SK-N-SH (cell line): ENCODE measurements around the gene DEFB125. TPM values are rescaled to one million over a fixed set of nuclear protein-coding genes. Genes with fewer than 3 reads are reported as not detected.

Experiments
- CTCF ChIA-PET: fragments of 300-600, 350-600 bp; formaldehyde crosslinking; extraction: SDS; loops from one replicate; lab custom pipeline; 2021; lab: Yijun Ruan, JAX
- POLR2A ChIA-PET: fragments of 350-600 bp; sonication (Branson Sonifier 250); formaldehyde crosslinking; extraction: SDS; loops from one replicate; lab custom pipeline; 2020; ENCODE audit warnings: antibody characterized with exemption, inconsistent platforms; lab: Yijun Ruan, JAX
- DNase-seq: peaks from one replicate; pipeline ENCODE4 v3.0.0; 2012
- H2AFZ ChIP-seq: fragments of 200-600 bp; sonication (generic); 2 replicates; pipeline ENCODE4 v1.8.1; 2016; ENCODE audit warnings: antibody characterized with exemption, mild to moderate bottlenecking, low read depth
- H3F3A ChIP-seq: fragments of 200-600 bp; sonication (generic); replicated peaks from 2 replicates; pipeline ENCODE3; 2016; ENCODE audit warnings: antibody characterized with exemption, mild to moderate bottlenecking; ENCODE audit not compliant: insufficient read depth
- H3K27ac ChIP-seq, 2 experiments: fragments of 200-500 bp in 1 of 2; fragments of 200-600 bp in 1 of 2; sonication (Bioruptor generic) in 1 of 2; sonication (generic), shearing (Covaris generic) in 1 of 2; 2 replicates each; pipeline versions ENCODE4 v1.5.1 to v1.6.1; 2014 to 2016; ENCODE audit warnings: low read depth in 2 of 2, inconsistent platforms in 1 of 2, low read length in 1 of 2, mild to moderate bottlenecking in 1 of 2, mixed read lengths in 1 of 2
- H3K27me3 ChIP-seq: fragments of 200-600 bp; sonication (generic), shearing (Covaris generic); 2 replicates; pipeline ENCODE4 v1.6.1; 2016; ENCODE audit warnings: mixed run types; ENCODE audit not compliant: insufficient read depth
- H3K36me3 ChIP-seq, 2 experiments: fragments of 200-500 bp in 1 of 2; fragments of 200-600 bp in 1 of 2; sonication (Bioruptor generic) in 1 of 2; sonication (generic) in 1 of 2; replicated peaks in 1 of 2; 2 replicates each; pipeline versions ENCODE3 to v1.5.1; 2014 to 2016; ENCODE audit warnings: low read length in 1 of 2, mild to moderate bottlenecking in 1 of 2; ENCODE audit not compliant: insufficient read depth in 2 of 2, control insufficient read depth in 1 of 2
- H3K4me1 ChIP-seq, 2 experiments: fragments of 200-500 bp in 1 of 2; fragments of 200-600 bp in 1 of 2; sonication (Bioruptor generic) in 1 of 2; sonication (generic), shearing (Covaris generic) in 1 of 2; 2 replicates each; pipeline versions ENCODE4 v1.5.1 to v1.6.1; 2014 to 2016; ENCODE audit warnings: low read depth in 1 of 2, low read length in 1 of 2, mixed run types in 1 of 2; ENCODE audit not compliant: insufficient read depth in 2 of 2, control insufficient read depth in 1 of 2
- H3K4me2 ChIP-seq: fragments of 200-600 bp; sonication (generic), shearing (Covaris generic); 2 replicates; pipeline ENCODE4 v1.6.1; 2017; ENCODE audit warnings: mixed run types
- H3K4me3 ChIP-seq, 2 experiments: fragments of 200-500 bp in 1 of 2; fragments of 200-600 bp in 1 of 2; sonication (Bioruptor generic) in 1 of 2; sonication (generic), shearing (Covaris generic) in 1 of 2; 2 replicates each; pipeline versions ENCODE4 v1.5.1 to v1.8.1; 2014 to 2016; ENCODE audit warnings: low read depth in 2 of 2, inconsistent platforms in 1 of 2, low read length in 1 of 2, mild to moderate bottlenecking in 1 of 2, mixed read lengths in 1 of 2, moderate library complexity in 1 of 2
- H3K79me2 ChIP-seq: fragments of 200-600 bp; sonication (generic); 2 replicates; pipeline ENCODE4 v1.8.1; 2017; ENCODE audit warnings: mild to moderate bottlenecking; ENCODE audit not compliant: insufficient read depth
- H3K9ac ChIP-seq: fragments of 200-600 bp; sonication (generic); 2 replicates; pipeline ENCODE4 v1.6.1; 2017; ENCODE audit warnings: mixed run types
- H3K9me2 ChIP-seq: fragments of 200-600 bp; sonication (generic); 2 replicates; pipeline ENCODE4 v1.6.1; 2017; ENCODE audit warnings: mixed run types
- H3K9me3 ChIP-seq: fragments of 200-600 bp; sonication (generic); 2 replicates; pipeline ENCODE4 v1.6.1; 2017; ENCODE audit warnings: mixed run types, mild to moderate bottlenecking, moderate library complexity
- H4K20me1 ChIP-seq: fragments of 200-600 bp; sonication (generic); 2 replicates; pipeline ENCODE4 v1.6.1; 2017; ENCODE audit warnings: mild to moderate bottlenecking, mixed run types; ENCODE audit not compliant: insufficient read depth
- ELF1 ChIP-seq: IDR thresholded peaks from 2 replicates; pipeline ENCODE4 v1.4.0; 2012
- FOXJ3 ChIP-seq: sonication (generic); formaldehyde crosslinking; IDR thresholded peaks from 2 replicates; pipeline ENCODE4 v1.5.1; 2020; ENCODE audit warnings: mild to moderate bottlenecking, missing genetic modification reagents
- FOXM1 ChIP-seq: IDR thresholded peaks from 2 replicates; pipeline ENCODE4 v1.4.0; 2012; ENCODE audit warnings: low read depth, mild to moderate bottlenecking
- NFIC ChIP-seq: IDR thresholded peaks from 2 replicates; pipeline ENCODE4 v1.4.0; 2012; ENCODE audit warnings: borderline replicate concordance
- NRF1 ChIP-seq: IDR thresholded peaks from 2 replicates; pipeline ENCODE4 v1.6.1; 2012; ENCODE audit warnings: low read depth, mild to moderate bottlenecking, low read length
- RFX5 ChIP-seq: IDR thresholded peaks from 2 replicates; pipeline ENCODE4 v1.6.1; 2012; ENCODE audit warnings: mild to moderate bottlenecking, improper control_type of control experiment, low read length
- whole genome bisulfite sequencing: methylation state at CpG from one replicate; pipeline ENCODE4 v1.1.6; 2017; ENCODE audit warnings: low lambda C conversion rate; 5-methylcytosine and 5-hydroxymethylcytosine counted together
- polyA plus RNA-seq, 3 experiments: library from polyadenylated mRNA; depleted of rRNA; stranded (reverse); fragments of >200 nt; gene quantifications; 2 replicates each; pipeline ENCODE4 v1.2.3, GENCODE V29; 2012
- TF ChIP-seq, protein P1 (sequence below): fragments of 150-350 bp; IDR thresholded peaks from 2 replicates; pipeline ENCODE4 v1.6.1; 2017; ENCODE audit warnings: antibody characterized with exemption, low read length, low read depth, borderline replicate concordance
- TF ChIP-seq, protein P2 (sequence below): IDR thresholded peaks from 2 replicates; pipeline ENCODE4 v1.4.0; 2012; ENCODE audit warnings: low read depth, borderline replicate concordance

The DEFB125 gene
- polyA plus RNA-seq, 1 of the 3 experiments (the other 2 are of a cell fraction), result not detected

DNA sequence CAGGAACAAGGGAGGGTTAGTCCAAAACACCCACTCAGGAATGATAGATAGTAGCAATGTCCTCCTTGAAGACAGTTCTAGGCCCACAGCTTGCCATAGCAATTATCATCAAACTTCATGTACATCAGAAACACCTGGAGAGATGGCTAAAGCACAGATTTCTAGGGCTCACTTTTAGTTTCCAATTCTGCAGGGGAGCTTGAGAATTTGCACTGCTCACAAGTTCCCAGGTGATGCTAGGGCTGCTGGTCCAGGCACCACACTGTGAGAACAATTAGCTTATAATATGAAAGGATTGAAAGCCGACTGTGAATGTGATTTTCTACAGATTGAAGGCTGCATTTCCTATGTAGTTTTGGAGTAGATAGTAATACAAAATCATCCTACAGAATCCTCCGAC, 58.4 kb downstream of the DEFB125 start:
- 13% methylated on average over 2 of the region's 2 CpGs for whole genome bisulfite sequencing
- H3F3A ChIP-seq, result no peaks in the 10 kb centered on the region
- no peaks in the 10 kb centered on the region for H3K4me1 ChIP-seq
- CTCF ChIA-PET, result no interaction called here
- H3K27ac ChIP-seq, result no peak overlapping the region
- H3K9me3 ChIP-seq, result no peaks in the 10 kb centered on the region
- no peak for DNase-seq
- H4K20me1 ChIP-seq, result no peaks in the 10 kb centered on the region
- TF ChIP-seq FOXJ3 (CRISPR knock-in tag), result no peak
- no peak for TF ChIP-seq NFIC
- no peak for TF ChIP-seq ELF1
- no peak for TF ChIP-seq RFX5
- TF ChIP-seq, protein P1, sequence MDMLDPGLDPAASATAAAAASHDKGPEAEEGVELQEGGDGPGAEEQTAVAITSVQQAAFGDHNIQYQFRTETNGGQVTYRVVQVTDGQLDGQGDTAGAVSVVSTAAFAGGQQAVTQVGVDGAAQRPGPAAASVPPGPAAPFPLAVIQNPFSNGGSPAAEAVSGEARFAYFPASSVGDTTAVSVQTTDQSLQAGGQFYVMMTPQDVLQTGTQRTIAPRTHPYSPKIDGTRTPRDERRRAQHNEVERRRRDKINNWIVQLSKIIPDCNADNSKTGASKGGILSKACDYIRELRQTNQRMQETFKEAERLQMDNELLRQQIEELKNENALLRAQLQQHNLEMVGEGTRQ, result no peak
- no peak for TF ChIP-seq NRF1
- no peak for TF ChIP-seq FOXM1
- TF ChIP-seq, protein P2, sequence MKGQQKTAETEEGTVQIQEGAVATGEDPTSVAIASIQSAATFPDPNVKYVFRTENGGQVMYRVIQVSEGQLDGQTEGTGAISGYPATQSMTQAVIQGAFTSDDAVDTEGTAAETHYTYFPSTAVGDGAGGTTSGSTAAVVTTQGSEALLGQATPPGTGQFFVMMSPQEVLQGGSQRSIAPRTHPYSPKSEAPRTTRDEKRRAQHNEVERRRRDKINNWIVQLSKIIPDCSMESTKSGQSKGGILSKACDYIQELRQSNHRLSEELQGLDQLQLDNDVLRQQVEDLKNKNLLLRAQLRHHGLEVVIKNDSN, result no peak
- H3K4me3 ChIP-seq, result no peak overlapping the region
- no peak overlapping the region for H3K4me2 ChIP-seq
- no peak overlapping the region for H2AFZ ChIP-seq
- H3K79me2 ChIP-seq, result no peaks in the 10 kb centered on the region
- no peak overlapping the region for H3K9ac ChIP-seq
- H3K36me3 ChIP-seq, result no peaks in the 10 kb centered on the region
- POLR2A ChIA-PET, result no interaction called here
- H3K9me2 ChIP-seq, result no peaks in the 10 kb centered on the region
- peaks cover 15% of the 10 kb centered on the region; the same call in 1 of the 2 replicates for H3K27me3 ChIP-seq

Other genes with a start within 250 kb of the DEFB125 start
- not detected in 2 replicates for gene DEFB126, start 54.9 kb downstream of the DEFB125 start, polyA plus RNA-seq (2012; rRNA removed)
- not detected in 2 replicates for gene DEFB127, start 69.8 kb downstream of the DEFB125 start, polyA plus RNA-seq (2012; rRNA removed)
- gene DEFB128, start 102.0 kb downstream of the DEFB125 start, polyA plus RNA-seq (2012; rRNA removed), result not detected in 2 replicates
- gene DEFB129, start 139.6 kb downstream of the DEFB125 start, polyA plus RNA-seq (2012; rRNA removed), result not detected in 2 replicates
- gene DEFB132, start 170.1 kb downstream of the DEFB125 start, polyA plus RNA-seq (2012; rRNA removed), result not detected in 2 replicates
- gene C20orf96, start 203.1 kb downstream of the DEFB125 start, polyA plus RNA-seq (2012; rRNA removed), result 16.6 and 19.4 TPM in 2 replicates
- gene ZCCHC3, start 209.9 kb downstream of the DEFB125 start, polyA plus RNA-seq (2012; rRNA removed), result 9.0 and 9.5 TPM in 2 replicates
- gene SOX12, start 237.9 kb downstream of the DEFB125 start, polyA plus RNA-seq (2012; rRNA removed), result 7.0 and 11.3 TPM in 2 replicates